Body of pancreas (tissue), 4 donors: ENCODE data around the gene CYP46A1.

ENCODE experiments used
- POLR2A ChIP-seq, 3 donors: fragments of 450-650 bp; IDR thresholded peaks; one replicate each; pipeline ENCODE4 v1.6.1; 2016; ENCODE audit warnings: antibody characterized with exemption in 3 of 3, mild to moderate bottlenecking in 2 of 3
- TF ChIP-seq, protein P1 (sequence below), 7 experiments: fragments of 450-650 bp in 4 of 7; fragments of 200-600 bp in 3 of 7; sonication (generic) in 3 of 7; IDR thresholded peaks; one replicate each; pipeline ENCODE4 v1.5.1; 2016 to 2019; ENCODE audit warnings: antibody characterized with exemption in 7 of 7

DNA sequence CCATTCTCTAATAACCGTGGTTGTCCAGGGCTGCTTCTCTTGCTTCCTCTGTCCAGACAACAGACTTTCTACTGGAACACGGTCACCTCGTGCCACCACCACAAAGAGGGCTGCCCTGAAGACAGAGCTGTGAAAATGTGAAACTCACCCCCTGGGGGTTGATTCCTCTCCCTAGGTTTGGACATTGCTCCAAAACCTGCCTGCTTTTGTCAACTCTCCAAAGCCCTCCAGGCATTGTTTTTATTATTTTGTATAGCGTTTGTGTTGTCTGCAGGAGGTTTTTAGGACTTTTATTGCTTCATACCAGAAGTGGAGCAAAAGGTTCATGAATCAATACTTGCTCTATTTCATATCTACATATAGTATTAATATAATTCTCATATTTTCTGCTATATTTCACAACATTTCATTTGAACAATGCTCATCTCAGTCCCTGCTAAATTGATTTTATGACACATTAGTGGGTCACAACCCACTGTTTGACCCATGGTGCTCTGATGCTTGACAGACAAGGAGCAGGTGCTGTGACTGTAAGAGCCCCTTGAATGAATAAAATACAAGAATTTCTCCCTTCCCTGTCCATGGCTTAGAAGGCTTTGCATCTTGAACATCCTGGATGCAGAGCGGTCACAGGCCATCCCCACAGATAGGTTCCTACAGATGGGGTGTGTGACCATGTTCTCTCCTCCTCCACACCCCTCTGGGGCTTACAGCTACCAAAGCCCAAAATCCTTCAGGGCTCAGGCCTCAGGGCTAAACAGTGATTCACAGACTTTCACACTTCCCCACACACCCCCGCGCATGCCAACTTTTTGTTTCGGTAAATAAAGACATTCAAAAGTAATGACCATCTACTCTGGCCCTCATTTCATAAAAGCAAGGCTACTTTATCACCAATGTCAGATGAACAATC is 88.5 kb downstream of the CYP46A1 start:
- TF ChIP-seq, protein P1, sequence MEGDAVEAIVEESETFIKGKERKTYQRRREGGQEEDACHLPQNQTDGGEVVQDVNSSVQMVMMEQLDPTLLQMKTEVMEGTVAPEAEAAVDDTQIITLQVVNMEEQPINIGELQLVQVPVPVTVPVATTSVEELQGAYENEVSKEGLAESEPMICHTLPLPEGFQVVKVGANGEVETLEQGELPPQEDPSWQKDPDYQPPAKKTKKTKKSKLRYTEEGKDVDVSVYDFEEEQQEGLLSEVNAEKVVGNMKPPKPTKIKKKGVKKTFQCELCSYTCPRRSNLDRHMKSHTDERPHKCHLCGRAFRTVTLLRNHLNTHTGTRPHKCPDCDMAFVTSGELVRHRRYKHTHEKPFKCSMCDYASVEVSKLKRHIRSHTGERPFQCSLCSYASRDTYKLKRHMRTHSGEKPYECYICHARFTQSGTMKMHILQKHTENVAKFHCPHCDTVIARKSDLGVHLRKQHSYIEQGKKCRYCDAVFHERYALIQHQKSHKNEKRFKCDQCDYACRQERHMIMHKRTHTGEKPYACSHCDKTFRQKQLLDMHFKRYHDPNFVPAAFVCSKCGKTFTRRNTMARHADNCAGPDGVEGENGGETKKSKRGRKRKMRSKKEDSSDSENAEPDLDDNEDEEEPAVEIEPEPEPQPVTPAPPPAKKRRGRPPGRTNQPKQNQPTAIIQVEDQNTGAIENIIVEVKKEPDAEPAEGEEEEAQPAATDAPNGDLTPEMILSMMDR (IDR thresholded peaks at IDR 0.05), result no peak
- no peak for TF ChIP-seq POLR2A (IDR thresholded peaks at IDR 0.05)
